RWPE2 (cell line): ENCODE results near the gene KIAA1328.

ENCODE experiments used
- ATAC-seq: fragments of 200-7000 bp; cut with Tn5 transposase; 3 replicates; pipeline ENCODE4 v1.9.1; 2021; ENCODE audit warnings: low read depth
- DNase-seq: peaks from one replicate; pipeline ENCODE4 v3.0.0-alpha.2; 2020; ENCODE audit warnings: low spot score
- H3K27ac ChIP-seq: fragments of 450-650 bp; 2 replicates; pipeline ENCODE4 v1.5.1; 2017; ENCODE audit warnings: mild to moderate bottlenecking; ENCODE audit not compliant: poor library complexity, severe bottlenecking
- H3K27me3 ChIP-seq: fragments of 250-450 bp; sonication (Bioruptor Pico); 2 replicates; pipeline ENCODE4 v1.5.1; 2021; ENCODE audit warnings: mild to moderate bottlenecking, moderate library complexity; ENCODE audit not compliant: insufficient read depth, poor library complexity, severe bottlenecking
- H3K36me3 ChIP-seq: fragments of 250-450 bp; sonication (Bioruptor Pico); 2 replicates; pipeline ENCODE4 v1.5.1; 2020; ENCODE audit warnings: low read depth, mild to moderate bottlenecking, moderate library complexity
- H3K4me1 ChIP-seq: fragments of 250-450 bp; sonication (Bioruptor Pico); 2 replicates; pipeline ENCODE4 v1.5.1; 2021; ENCODE audit warnings: mild to moderate bottlenecking, moderate library complexity; ENCODE audit not compliant: insufficient read depth, poor library complexity, severe bottlenecking
- H3K4me3 ChIP-seq: fragments of 250-450 bp; sonication (Bioruptor Pico); 2 replicates; pipeline ENCODE4 v1.5.1; 2021; ENCODE audit warnings: mild to moderate bottlenecking, moderate library complexity; ENCODE audit not compliant: severe bottlenecking
- H3K9me3 ChIP-seq: fragments of 250-450 bp; sonication (Bioruptor Pico); 2 replicates; pipeline ENCODE4 v1.5.1; 2021; ENCODE audit warnings: mild to moderate bottlenecking, moderate library complexity; ENCODE audit not compliant: severe bottlenecking
- TF ChIP-seq, protein P1 (sequence below): fragments of 450-650 bp; IDR thresholded peaks from one replicate; pipeline ENCODE4 v1.5.1; 2017; ENCODE audit warnings: mild to moderate bottlenecking, moderate library complexity; ENCODE audit not compliant: poor library complexity, severe bottlenecking

Gene KIAA1328

DNA sequence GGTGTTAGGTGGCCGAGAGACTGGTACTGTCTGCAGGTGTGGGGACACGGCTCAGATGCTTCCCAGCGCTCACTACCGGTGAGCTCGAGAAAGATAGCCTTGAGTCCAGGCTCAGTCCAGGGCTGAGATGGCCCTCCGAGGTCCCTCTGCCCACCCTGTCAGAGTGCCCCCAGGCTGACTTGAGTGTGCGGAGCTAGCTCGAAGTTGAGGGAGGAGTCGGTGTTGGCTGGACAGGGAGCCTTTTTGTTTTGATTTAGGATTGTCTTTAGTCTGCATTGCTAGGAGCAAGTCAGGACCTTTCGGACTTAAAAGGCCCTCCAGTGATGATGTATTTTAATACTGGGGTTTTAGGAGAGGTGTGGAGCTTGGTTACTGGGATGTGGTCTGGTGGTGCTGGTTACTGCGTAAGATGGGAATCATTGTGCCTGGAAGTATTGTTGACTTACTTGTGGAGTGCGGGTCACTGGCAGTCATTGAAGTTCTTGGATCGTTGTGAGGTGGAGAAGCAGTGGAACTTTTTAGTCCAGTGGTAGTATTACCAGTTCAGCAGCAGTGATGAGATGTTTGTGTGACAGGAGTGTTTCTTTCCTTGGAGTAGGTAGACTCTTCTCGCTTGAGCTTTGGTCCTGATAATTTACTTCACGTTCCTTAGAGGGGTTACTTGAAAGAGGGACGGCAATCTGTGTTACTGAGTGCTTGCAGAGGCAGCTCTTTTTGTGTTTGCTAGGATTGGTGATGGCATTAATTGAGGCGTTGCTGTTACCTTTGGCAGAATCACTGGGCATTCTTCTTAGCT is 633 bp downstream of the KIAA1328 start:
- H3K9me3 ChIP-seq = no peaks in the 10 kb centered on the region
- peak; percentile 3; the same call in 2 of the 3 replicates for ATAC-seq
- peak overlapping the region; percentile 61 for H3K4me3 ChIP-seq
- no peaks in the 10 kb centered on the region for H3K27me3 ChIP-seq
- H3K36me3 ChIP-seq = peaks cover 5% of the 10 kb centered on the region
- H3K27ac ChIP-seq = peak overlapping the region; percentile 55
- TF ChIP-seq, protein P1, sequence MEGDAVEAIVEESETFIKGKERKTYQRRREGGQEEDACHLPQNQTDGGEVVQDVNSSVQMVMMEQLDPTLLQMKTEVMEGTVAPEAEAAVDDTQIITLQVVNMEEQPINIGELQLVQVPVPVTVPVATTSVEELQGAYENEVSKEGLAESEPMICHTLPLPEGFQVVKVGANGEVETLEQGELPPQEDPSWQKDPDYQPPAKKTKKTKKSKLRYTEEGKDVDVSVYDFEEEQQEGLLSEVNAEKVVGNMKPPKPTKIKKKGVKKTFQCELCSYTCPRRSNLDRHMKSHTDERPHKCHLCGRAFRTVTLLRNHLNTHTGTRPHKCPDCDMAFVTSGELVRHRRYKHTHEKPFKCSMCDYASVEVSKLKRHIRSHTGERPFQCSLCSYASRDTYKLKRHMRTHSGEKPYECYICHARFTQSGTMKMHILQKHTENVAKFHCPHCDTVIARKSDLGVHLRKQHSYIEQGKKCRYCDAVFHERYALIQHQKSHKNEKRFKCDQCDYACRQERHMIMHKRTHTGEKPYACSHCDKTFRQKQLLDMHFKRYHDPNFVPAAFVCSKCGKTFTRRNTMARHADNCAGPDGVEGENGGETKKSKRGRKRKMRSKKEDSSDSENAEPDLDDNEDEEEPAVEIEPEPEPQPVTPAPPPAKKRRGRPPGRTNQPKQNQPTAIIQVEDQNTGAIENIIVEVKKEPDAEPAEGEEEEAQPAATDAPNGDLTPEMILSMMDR = peak; percentile 49
- peaks cover 10% of the 10 kb centered on the region for H3K4me1 ChIP-seq
- DNase-seq = no peak

DNA sequence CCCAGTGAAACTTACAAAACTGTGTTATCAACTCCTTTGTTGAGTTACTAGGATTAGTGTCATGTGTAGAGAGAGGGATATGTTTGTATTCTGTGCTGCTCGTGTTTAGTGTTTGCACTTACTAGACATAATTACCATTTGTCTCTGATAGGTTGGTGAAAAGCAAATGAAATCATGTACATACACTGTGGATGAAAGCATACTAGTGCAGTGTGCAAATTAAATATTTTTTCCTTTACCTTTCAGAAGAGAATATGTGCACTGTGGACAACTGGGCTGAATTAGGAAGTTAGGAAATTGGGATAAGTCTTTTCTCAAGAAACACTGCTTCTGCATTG is 1.2 kb downstream of the KIAA1328 start:
- H3K9me3 ChIP-seq = no peaks in the 10 kb centered on the region
- no peaks in the 10 kb centered on the region for H3K27me3 ChIP-seq
- peaks cover 10% of the 10 kb centered on the region for H3K36me3 ChIP-seq
- TF ChIP-seq, protein P1 = no peak
- ATAC-seq (no peak), DNase-seq (no peak)
- peaks cover 10% of the 10 kb centered on the region for H3K4me1 ChIP-seq
- H3K27ac ChIP-seq = no peak overlapping the region
- H3K4me3 ChIP-seq = peak overlapping the region; percentile 61

DNA sequence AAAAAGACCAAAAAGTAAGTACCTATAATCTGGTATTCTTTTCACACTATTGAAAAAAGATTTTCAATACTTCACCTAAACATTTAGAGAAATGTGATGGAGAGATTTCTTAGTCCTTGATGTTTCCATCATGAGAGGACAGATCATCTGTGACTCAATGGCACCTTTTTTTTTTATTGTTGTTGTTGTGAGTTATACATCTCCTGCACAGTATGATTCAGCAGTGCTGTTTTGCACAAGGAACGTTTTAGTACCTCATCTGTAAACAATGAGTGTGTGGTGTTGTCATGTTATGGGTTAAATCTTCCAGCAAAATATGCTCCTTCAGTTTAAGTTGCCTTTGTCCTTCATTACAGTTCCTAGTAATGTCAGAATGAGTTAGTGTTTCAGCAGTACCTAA is 2.2 kb downstream of the KIAA1328 start:
- DNase-seq (no peak), ATAC-seq (no peak)
- peaks cover 17% of the 10 kb centered on the region for H3K36me3 ChIP-seq
- H3K4me1 ChIP-seq = peaks cover 10% of the 10 kb centered on the region
- no peaks in the 10 kb centered on the region for H3K9me3 ChIP-seq
- TF ChIP-seq, protein P1 = no peak
- no peak overlapping the region for H3K4me3 ChIP-seq
- no peak overlapping the region for H3K27ac ChIP-seq
- H3K27me3 ChIP-seq = no peaks in the 10 kb centered on the region

GRCh38 chr18:36833120-36833519 is 4.2 kb downstream of the KIAA1328 start:
- H3K27ac ChIP-seq = no peak overlapping the region
- no peak overlapping the region for H3K4me3 ChIP-seq
- peaks cover 7% of the 10 kb centered on the region for H3K4me1 ChIP-seq
- H3K27me3 ChIP-seq = no peaks in the 10 kb centered on the region
- DNase-seq = no peak
- TF ChIP-seq, protein P1 = no peak
- peaks cover 28% of the 10 kb centered on the region for H3K36me3 ChIP-seq
- ATAC-seq = no peak
- no peaks in the 10 kb centered on the region for H3K9me3 ChIP-seq

- Histone ChIP-seq H3K4me3 (no peak overlapping the region), H3K27me3 (no peaks in the 10 kb centered on the region), H3K9me3 (peaks cover 2% of the 10 kb centered on the region), H3K4me1 (peaks cover under 1% of the 10 kb centered on the region), H3K27ac (no peak overlapping the region), H3K36me3 (peaks cover 28% of the 10 kb centered on the region)
- DNase-seq (no peak), ATAC-seq (no peak)
- TF ChIP-seq, protein P1 = no peak
Observed at GRCh38 chr18:36835927-36836326, 7.0 kb downstream of the KIAA1328 start.
